Activated CD4-positive, alpha-beta memory T cell treated with anti-CD3 and anti-CD28 coated beads for 36 hours (primary cell): ENCODE results near the gene ATF3. TPM values are rescaled to one million over a fixed set of nuclear protein-coding genes. Genes with fewer than 3 reads are reported as not detected.

Experiments
- CTCF ChIA-PET: fragments of 350-600 bp; sonication (Branson Sonifier 250); formaldehyde crosslinking; loops from one replicate; lab custom pipeline; 2021; ENCODE audit warnings: antibody characterized with exemption, inconsistent platforms; lab: Charles Lee
- POLR2A ChIA-PET: fragments of 350-600 bp; sonication (Branson Sonifier 250); formaldehyde crosslinking; loops from one replicate; lab custom pipeline; 2021; ENCODE audit warnings: antibody characterized with exemption; lab: Charles Lee
- DNase-seq: peaks from one replicate; pipeline ENCODE4 v3.0.0-alpha.2; 2020
- H3K27ac Mint-ChIP-seq: one replicate; pipeline ENCODE4 v1.8.0; 2021; ENCODE audit warnings: mixed read lengths
- H3K27me3 Mint-ChIP-seq: one replicate; pipeline ENCODE4 v1.8.0; 2021; ENCODE audit warnings: mixed read lengths
- H3K36me3 Mint-ChIP-seq: one replicate; pipeline ENCODE4 v1.8.0; 2021; ENCODE audit warnings: mixed read lengths
- H3K4me1 Mint-ChIP-seq: one replicate; pipeline ENCODE4 v1.8.0; 2021; ENCODE audit warnings: low read depth, mixed read lengths
- H3K4me3 Mint-ChIP-seq: one replicate; pipeline ENCODE4 v1.8.0; 2021; ENCODE audit warnings: mild to moderate bottlenecking, mixed read lengths
- H3K9me3 Mint-ChIP-seq: one replicate; pipeline ENCODE4 v1.8.0; 2021; ENCODE audit warnings: mixed read lengths
- intact Hi-C: fragments of 100-400 bp; cut with micrococcal nuclease; formaldehyde crosslinking; loops from one replicate; pipeline ENCODE4 v1.15.1; 2023
- total RNA-seq, 2 experiments: library from RNA; stranded (reverse); gene quantifications; one replicate each; pipeline ENCODE4 v1.2.3, GENCODE V29; 2021

The ATF3 gene
- total RNA-seq, 2 experiments from 2014 or later: 49.7 to 51.5 TPM

DNA sequence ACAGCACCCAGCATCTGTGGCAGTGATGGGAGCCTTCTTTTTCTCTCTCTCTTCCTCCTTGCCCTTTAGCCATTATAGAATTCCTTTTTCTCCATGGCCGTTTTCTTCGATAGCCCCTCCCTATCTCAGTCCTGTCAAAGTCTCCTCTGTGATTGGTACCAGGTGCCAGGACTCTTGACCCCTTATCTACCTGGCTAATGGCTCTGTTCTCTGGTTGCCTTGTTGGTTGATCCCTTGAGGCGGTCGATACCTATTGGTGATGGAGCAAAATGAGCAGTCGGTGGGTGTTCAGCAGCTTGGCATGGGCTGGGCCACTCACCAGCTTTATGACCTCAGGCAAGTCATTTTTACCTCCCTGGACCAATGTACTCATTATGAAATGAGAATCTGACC lies 2.0 kb downstream of the ATF3 start:
- Mint-ChIP-seq H3K27me3 (peaks cover 19% of the 10 kb centered on the region), H3K36me3 (peaks cover 48% of the 10 kb centered on the region), H3K4me3 (peak overlapping the region; percentile 91), H3K27ac (peak overlapping the region; percentile 67), H3K4me1 (peaks cover 65% of the 10 kb centered on the region), H3K9me3 (no peaks in the 10 kb centered on the region)
- ChIA-PET CTCF (interaction anchor here (2.2 kb wide), 1 partner anchor 14 kb away, joined by 8 read pairs; no protein-coding TSS in a partner anchor), POLR2A (interaction anchor here (1.6 to 1.9 kb wide), 2 partner anchors 44 to 133 kb away, joined by 4 to 10 read pairs; no protein-coding TSS in a partner anchor)
- DNase-seq: no peak
- intact Hi-C loops: no loop called here

DNA sequence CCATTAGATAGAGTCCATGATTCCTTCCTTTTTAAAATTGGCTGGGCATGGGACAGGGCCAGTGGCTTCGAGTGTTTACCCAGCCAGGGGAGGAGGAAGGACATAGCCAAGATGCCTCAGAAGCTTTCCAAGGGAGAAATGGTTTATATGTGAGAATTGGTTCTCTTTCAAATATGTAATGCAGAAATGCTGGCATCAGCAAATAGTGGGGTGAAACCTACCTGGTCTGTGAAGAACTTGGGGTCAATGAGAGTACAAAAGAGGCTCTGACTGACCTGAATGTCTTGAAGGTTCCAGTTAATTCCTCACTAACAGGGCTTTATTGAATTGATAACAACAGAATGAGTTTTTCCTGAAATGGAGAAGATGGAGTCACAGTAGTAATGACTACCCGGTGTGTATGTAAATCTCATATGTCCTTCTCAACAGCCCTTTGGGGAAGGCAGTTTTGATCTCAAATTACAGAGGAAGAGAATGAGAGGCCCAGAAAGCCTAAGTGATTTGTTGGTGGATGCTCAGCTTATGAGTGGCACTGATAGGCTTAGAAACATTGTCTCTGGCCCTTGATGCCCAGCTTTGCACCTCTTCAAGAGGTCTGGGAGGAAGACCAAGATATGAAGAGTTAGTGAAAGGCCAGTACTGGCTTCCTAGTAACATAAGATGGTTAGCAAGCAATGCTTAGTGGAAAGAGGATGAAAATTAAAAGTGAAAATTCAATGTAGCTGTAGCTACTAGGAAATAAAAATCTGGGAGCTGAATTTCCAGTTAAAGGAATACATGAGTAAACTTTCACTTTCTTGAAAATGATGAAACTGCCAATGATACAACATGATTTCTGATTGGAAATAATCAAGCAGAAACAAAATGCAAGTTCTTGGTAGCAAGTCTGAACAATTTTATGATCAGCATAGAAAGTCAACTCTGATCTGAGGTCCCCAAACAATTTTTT lies 2.7 kb downstream of the ATF3 start:
- POLR2A ChIA-PET: interaction anchor here (1.0 to 1.9 kb wide), 3 partner anchors 44 to 134 kb away, joined by 4 to 10 read pairs (median 4); no protein-coding TSS in a partner anchor
- Mint-ChIP-seq H3K4me3 (peak overlapping the region; percentile 91), H3K27ac (peak overlapping the region; percentile 67), H3K4me1 (peaks cover 58% of the 10 kb centered on the region), H3K36me3 (peaks cover 55% of the 10 kb centered on the region), H3K9me3 (no peaks in the 10 kb centered on the region), H3K27me3 (peaks cover 12% of the 10 kb centered on the region)
- CTCF ChIA-PET: interaction anchor here (1.2 to 2.3 kb wide), 6 partner anchors 14 to 155 kb away, joined by 3 to 16 read pairs (median 8); no protein-coding TSS in a partner anchor
- DNase-seq: no peak
- intact Hi-C loops: no loop called here

DNA sequence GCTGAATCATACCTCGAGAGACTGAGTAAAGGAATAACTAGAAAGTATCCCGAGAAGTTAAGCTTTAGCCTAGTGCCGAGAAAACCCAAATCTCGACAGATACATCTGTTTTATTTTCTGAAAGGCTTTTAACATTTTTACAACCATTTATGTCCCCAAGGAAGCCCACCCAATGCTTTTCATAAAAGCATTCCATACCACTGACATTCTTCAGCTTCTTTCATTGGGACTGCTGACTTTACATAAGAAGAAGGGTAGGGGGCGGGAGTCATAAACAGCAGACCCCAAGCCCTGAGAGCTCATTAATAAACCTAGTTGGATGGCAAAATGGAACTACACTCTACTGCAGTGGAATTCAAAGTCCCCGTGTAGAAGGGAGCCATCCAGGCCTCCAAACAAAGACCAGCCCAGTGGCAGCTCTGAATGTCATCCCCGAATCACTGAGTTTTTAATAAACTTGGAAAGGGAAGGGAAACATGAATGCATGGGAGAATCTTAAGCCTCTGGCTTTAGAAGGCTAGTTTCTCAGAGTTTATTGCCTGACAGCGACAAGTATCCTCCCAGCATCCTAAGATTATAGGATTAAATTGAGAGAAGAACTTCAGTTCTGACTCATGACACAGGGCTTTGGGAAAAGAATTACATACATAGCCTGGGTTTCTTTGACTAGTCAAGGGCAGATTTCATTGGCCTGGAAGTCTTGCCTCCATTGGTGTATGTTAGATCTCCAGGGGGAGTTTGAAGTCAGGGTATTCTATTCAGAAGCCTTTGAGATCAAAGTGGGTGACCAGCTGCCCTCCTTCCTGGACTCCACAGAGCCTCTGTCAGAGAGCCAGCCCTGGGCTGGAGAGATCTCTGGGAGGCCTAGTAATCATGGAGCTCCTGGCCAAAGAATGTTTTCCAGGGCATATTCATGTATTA lies 3.7 kb downstream of the ATF3 start:
- ChIA-PET POLR2A (interaction anchor here (1.0 kb wide), 1 partner anchor 45 kb away, joined by 4 read pairs; no protein-coding TSS in a partner anchor), CTCF (interaction anchor here (1.1 to 2.3 kb wide), 8 partner anchors 15 to 156 kb away, joined by 3 to 16 read pairs (median 6); no protein-coding TSS in a partner anchor)
- H3K27ac Mint-ChIP-seq: no peak overlapping the region
- DNase-seq: no peak
- H3K9me3 Mint-ChIP-seq: no peaks in the 10 kb centered on the region
- intact Hi-C loops: no loop called here
- H3K4me3 Mint-ChIP-seq: no peak overlapping the region
- peaks cover 65% of the 10 kb centered on the region for H3K36me3 Mint-ChIP-seq
- peaks cover 3% of the 10 kb centered on the region for H3K27me3 Mint-ChIP-seq
- peaks cover 49% of the 10 kb centered on the region for H3K4me1 Mint-ChIP-seq

DNA sequence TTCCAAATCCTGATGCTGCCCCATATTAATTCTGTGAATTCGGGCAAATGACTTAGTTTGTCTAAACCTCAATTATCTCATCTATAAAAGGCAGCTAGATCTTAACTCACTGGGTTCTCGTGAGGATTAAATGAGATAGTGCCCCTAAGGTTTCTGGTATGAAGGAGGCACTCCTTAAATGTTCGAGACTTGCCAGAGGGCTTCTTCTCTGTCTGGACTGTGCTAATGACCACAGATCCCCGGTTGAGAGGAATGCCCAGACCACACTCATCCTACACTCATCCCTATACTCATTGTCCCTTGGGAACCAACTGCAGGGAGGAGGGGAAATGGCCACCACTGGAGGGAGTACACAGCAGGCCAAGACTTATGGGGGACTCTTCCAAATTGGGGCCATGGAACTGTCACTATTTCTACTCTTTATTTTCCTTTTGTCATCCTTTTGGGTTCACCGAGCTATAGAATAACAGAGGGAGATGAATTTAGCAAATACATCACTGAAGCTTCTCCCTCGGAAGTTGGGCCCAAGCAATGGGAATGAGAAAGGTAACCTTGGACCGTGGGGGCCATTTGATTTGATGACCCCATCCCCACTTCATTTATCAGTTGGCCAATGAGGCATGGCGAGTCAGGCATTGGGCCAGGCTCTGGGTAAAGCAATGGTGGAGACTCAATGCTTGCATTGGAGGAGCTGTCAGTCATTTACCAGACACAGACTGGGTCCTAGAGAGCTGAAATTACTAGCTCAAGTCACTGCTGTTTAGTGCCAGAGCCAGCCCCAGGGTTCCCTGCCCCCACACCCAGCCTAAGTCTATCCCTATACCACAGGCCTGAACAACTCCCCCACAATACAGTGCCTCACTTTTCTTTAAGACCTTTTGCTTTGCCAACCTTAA lies 5.1 kb downstream of the ATF3 start:
- Mint-ChIP-seq H3K4me3 (no peak overlapping the region), H3K27ac (peak overlapping the region; percentile 60), H3K27me3 (no peaks in the 10 kb centered on the region), H3K9me3 (no peaks in the 10 kb centered on the region), H3K4me1 (peaks cover 46% of the 10 kb centered on the region), H3K36me3 (peaks cover 76% of the 10 kb centered on the region)
- POLR2A ChIA-PET: interaction anchor here (1.0 to 1.4 kb wide), 3 partner anchors 47 to 578 kb away, joined by 3 to 4 read pairs (median 4); partner anchors contain the start of genes DTL and INTS7
- intact Hi-C loops: no loop called here
- CTCF ChIA-PET: interaction anchor here (0.5 to 1.9 kb wide), 9 partner anchors 17 to 244 kb away, joined by 3 to 5 read pairs (median 4); partner anchors contain the start of gene FLVCR1
- DNase-seq: peak; percentile 31

DNA sequence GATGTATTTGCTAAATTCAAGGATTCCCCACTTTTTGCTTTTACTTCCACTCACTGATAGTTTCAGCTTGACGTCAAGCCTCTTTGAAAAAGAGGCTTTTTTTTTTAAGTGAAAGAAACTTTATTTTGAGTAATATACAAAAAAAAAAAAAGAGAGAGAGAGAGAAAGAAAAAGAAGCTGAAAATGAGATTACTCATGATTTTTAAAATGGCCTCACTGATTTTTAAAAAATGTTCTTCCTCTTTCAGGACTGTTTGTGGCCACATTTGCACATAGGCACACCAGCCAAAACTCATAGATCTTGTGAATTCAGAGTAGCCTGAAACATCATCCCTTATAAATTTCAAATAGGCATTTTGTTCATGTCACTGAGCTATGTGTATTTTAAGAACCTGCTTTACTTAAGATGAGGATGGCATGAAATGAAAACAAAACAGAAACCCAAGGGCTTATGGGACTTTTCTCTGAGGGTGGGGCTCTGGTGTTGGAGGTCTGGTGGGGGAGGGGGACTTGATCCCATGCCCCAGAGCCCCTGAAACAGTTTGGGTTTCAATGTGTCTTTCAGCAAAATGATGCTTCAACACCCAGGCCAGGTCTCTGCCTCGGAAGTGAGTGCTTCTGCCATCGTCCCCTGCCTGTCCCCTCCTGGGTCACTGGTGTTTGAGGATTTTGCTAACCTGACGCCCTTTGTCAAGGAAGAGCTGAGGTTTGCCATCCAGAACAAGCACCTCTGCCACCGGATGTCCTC lies 6.1 kb downstream of the ATF3 start:
- H3K9me3 Mint-ChIP-seq: no peaks in the 10 kb centered on the region
- POLR2A ChIA-PET: interaction anchor here (0.7 to 1.4 kb wide), 3 partner anchors 30 to 579 kb away, joined by 3 to 5 read pairs (median 4); partner anchors contain the start of genes DTL and INTS7

DNA sequence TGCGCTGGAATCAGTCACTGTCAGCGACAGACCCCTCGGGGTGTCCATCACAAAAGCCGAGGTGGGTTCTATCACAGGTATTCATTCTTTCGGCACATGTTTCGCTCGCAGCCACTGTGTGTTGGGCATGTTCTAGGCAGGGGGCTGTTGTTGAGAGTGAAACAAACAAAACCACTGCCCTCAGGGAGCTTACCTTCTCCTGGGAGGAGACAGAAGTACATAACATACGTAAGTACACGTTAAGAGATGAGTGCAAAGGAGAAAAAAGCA lies 6.6 kb downstream of the ATF3 start:
- H3K4me1 Mint-ChIP-seq: peaks cover 42% of the 10 kb centered on the region
- CTCF ChIA-PET: interaction anchor here (1.1 to 1.5 kb wide), 4 partner anchors 14 to 19 kb away, joined by 3 to 5 read pairs (median 3); no protein-coding TSS in a partner anchor
- DNase-seq: no peak
- POLR2A ChIA-PET: interaction anchor here (1.0 kb wide), 1 partner anchor 48 kb away, joined by 4 read pairs; no protein-coding TSS in a partner anchor
- H3K4me3 Mint-ChIP-seq: no peak overlapping the region
- no peaks in the 10 kb centered on the region for H3K9me3 Mint-ChIP-seq
- H3K27ac Mint-ChIP-seq: no peak overlapping the region
- intact Hi-C loops: no loop called here
- H3K36me3 Mint-ChIP-seq: peaks cover 84% of the 10 kb centered on the region
- H3K27me3 Mint-ChIP-seq: no peaks in the 10 kb centered on the region

More for the DNA sequence above, 6.1 kb downstream of the ATF3 start:
- H3K4me1 Mint-ChIP-seq: peaks cover 46% of the 10 kb centered on the region
- intact Hi-C loops: no loop called here
- peak overlapping the region; percentile 60 for H3K27ac Mint-ChIP-seq
- H3K36me3 Mint-ChIP-seq: peaks cover 85% of the 10 kb centered on the region
- DNase-seq: no peak
- CTCF ChIA-PET: interaction anchor here (0.5 to 1.9 kb wide), 10 partner anchors 15 to 243 kb away, joined by 3 to 5 read pairs (median 4); partner anchors contain the start of gene FLVCR1
- no peaks in the 10 kb centered on the region for H3K27me3 Mint-ChIP-seq
- no peak overlapping the region for H3K4me3 Mint-ChIP-seq

DNA sequence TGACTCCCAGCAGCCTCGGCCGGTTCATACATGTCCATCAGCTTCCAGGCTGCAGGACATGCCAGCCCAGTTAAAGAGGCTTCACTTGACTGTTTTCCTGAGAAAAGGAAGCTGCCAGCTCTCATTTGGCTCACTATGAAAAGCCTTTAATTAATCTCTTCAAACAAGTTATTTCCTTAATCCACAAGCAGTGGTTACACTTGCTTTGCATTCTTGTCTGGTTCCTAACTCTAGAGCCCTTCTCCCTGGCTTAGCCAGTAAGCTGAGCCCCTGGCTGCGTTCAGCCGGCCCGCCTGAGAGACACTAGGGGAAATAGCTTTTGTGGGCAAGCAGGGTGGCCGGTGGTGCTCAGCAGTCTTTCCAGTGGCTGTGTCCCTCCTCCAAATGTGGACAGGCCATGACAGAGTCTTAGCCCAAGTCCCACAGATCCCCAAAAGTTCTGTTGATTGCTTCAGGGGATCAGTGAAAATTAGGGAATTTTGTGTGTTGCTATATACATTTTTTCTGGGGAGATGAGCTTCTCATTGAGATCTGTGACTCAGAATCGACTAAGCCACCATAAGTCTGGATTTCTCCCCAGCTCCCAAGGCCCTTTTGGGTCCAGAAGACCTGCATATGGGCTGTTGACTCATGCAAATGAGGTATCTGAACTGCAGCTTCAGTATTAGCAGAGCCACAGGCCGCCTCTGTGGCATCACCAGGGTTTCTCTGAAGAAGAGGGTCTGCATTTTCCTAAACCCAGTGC lies 10.1 kb downstream of the ATF3 start:
- Mint-ChIP-seq H3K9me3 (no peaks in the 10 kb centered on the region), H3K27ac (no peak overlapping the region), H3K4me1 (peaks cover 32% of the 10 kb centered on the region), H3K27me3 (no peaks in the 10 kb centered on the region), H3K4me3 (no peak overlapping the region), H3K36me3 (peaks cover 74% of the 10 kb centered on the region)
- ChIA-PET CTCF (interaction anchor here (0.9 to 2.1 kb wide), 5 partner anchors 10 to 163 kb away, joined by 3 to 9 read pairs (median 5); partner anchors contain the start of gene ATF3), POLR2A (interaction anchor here (1.0 to 2.4 kb wide), 3 partner anchors 9 to 104 kb away, joined by 3 to 8 read pairs (median 3); partner anchors contain the start of gene ATF3)
- no peak for DNase-seq
- intact Hi-C loops: no loop called here

DNA sequence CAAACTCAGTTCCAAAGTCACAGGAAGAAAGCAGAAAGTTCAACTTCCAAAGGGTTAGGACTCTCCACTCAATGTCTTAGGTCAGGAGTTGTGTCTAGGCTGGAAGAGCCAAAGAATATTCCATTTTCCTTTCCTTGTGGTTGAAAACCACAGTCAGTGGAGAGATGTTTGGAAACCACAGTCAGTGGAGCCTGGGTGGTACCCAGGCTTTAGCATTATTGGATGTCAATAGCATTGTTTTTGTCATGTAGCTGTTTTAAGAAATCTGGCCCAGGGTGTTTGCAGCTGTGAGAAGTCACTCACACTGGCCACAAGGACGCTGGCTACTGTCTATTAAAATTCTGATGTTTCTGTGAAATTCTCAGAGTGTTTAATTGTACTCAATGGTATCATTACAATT lies 11.7 kb downstream of the ATF3 start:
- DNase-seq: no peak
- Mint-ChIP-seq H3K27me3 (peaks cover 3% of the 10 kb centered on the region), H3K4me3 (no peak overlapping the region), H3K36me3 (peaks cover 62% of the 10 kb centered on the region), H3K27ac (no peak overlapping the region), H3K4me1 (peaks cover 18% of the 10 kb centered on the region), H3K9me3 (no peaks in the 10 kb centered on the region)
- ChIA-PET POLR2A (no interaction called here), CTCF (no interaction called here)
- intact Hi-C loops: no loop called here

DNA sequence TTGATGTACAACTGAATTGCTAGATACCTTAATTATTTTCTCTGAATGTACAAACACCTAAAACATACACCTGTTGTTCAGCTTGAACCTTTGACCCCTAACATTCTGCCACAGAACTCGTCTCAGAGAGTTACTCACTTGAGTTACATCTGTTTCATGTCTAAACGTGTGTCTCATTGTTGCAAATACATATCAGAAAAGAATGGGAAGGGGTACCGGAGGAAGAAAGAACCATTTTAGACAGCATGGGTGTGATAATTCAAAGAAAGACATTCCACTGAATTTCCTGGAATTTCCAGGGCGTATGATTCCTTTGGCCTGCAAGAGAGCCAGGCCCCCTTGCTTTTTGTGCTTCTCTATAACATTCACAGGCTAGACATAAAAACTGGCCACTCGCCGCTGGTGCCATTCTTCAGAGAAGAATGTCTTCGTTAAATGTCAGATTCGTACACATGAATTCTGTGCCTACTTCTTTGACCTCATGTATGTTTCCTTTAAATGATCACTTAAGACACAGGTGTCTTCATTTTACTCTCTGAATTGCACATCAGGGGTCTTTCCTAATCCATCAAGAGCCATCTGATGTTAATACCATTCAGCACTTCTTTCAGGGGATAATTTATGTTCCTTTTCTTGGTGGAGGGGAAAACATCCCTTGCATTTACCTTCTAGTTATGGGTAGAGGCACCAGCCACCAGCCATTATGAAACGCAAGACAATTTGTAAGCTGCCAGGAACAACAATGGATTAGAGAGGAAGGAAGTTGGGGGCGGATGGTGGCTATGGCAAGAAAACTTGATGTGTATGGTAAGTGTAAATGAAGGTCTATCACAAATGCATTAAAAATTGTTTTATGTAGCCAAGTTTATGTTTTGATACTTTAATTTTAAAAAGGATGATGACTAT lies 12.7 kb downstream of the ATF3 start:
- Mint-ChIP-seq H3K4me1 (peaks cover 18% of the 10 kb centered on the region), H3K27me3 (peaks cover 3% of the 10 kb centered on the region), H3K9me3 (no peaks in the 10 kb centered on the region), H3K4me3 (no peak overlapping the region), H3K27ac (peak overlapping the region; percentile 46), H3K36me3 (peaks cover 54% of the 10 kb centered on the region)
- intact Hi-C loops: no loop called here
- DNase-seq: no peak
- CTCF ChIA-PET: interaction anchor here (1.1 to 2.4 kb wide), 2 partner anchors 9 to 145 kb away, joined by 4 to 5 read pairs; no protein-coding TSS in a partner anchor
- POLR2A ChIA-PET: no interaction called here
